PC-9 (cell line): Measurements from ENCODE around the gene CA6. TPM values are rescaled to one million over a fixed set of nuclear protein-coding genes. Genes with fewer than 3 reads are reported as not detected.

Source experiments
- BruUV-seq: library from RNA; stranded (reverse); fragments of 400-500 nt; replicated peaks from 2 replicates; lab custom pipeline; 2021; lab: Mats Ljungman, UMichigan
- CTCF ChIA-PET: fragments of 300-600 bp; sonication (Branson Sonifier 250); formaldehyde crosslinking; loops from one replicate; lab custom pipeline; 2022; ENCODE audit warnings: antibody characterized with exemption; lab: Charles Lee
- POLR2A ChIA-PET: fragments of 300-600 bp; sonication (Branson Sonifier 250); formaldehyde crosslinking; loops from one replicate; lab custom pipeline; 2022; ENCODE audit warnings: antibody characterized with exemption; ENCODE audit not compliant: unreplicated experiment; lab: Charles Lee
- DNase-seq, 2 experiments: peaks; one replicate each; pipeline versions ENCODE4 v3.0.0 to v3.0.0-alpha.2; 2015 to 2022; ENCODE audit warnings: mixed read lengths in 1 of 2
- H2AFZ ChIP-seq: fragments of 200-600 bp; sonication (generic); 2 replicates; pipeline ENCODE4 v1.8.1; 2017; ENCODE audit warnings: antibody characterized with exemption
- H3F3A ChIP-seq: fragments of 200-600 bp; sonication (generic); 2 replicates; pipeline ENCODE4 v1.8.1; 2017; ENCODE audit warnings: antibody characterized with exemption, mild to moderate bottlenecking, low read depth; ENCODE audit not compliant: insufficient read depth
- H3K27ac ChIP-seq: fragments of 200-600 bp; sonication (generic); 2 replicates; pipeline ENCODE4 v1.6.1; 2016; ENCODE audit warnings: mixed run types
- H3K27me3 ChIP-seq: fragments of 200-600 bp; sonication (generic); 2 replicates; pipeline ENCODE4 v1.6.1; 2016; ENCODE audit warnings: low read depth, mixed run types; ENCODE audit not compliant: insufficient read depth
- H3K36me3 ChIP-seq: fragments of 200-600 bp; sonication (generic); 2 replicates; pipeline ENCODE4 v1.6.1; 2016; ENCODE audit warnings: low read depth, mixed run types
- H3K4me1 ChIP-seq: fragments of 200-600 bp; sonication (generic); replicated peaks from 2 replicates; pipeline ENCODE4 v1.6.1; 2016; ENCODE audit warnings: mixed run types; ENCODE audit not compliant: insufficient read depth
- H3K4me2 ChIP-seq: fragments of 200-600 bp; sonication (generic); 2 replicates; pipeline ENCODE4 v1.6.1; 2017; ENCODE audit warnings: mixed run types
- H3K4me3 ChIP-seq: fragments of 200-600 bp; sonication (generic); 2 replicates; pipeline ENCODE4 v1.6.1; 2016; ENCODE audit warnings: mixed run types
- H3K79me2 ChIP-seq: fragments of 200-600 bp; sonication (generic); 2 replicates; pipeline ENCODE4 v1.6.1; 2017; ENCODE audit warnings: low read depth, mixed run types
- H3K9me2 ChIP-seq: fragments of 200-600 bp; sonication (generic); 2 replicates; pipeline ENCODE4 v1.8.1; 2017; ENCODE audit warnings: mild to moderate bottlenecking; ENCODE audit not compliant: insufficient read depth
- H3K9me3 ChIP-seq: fragments of 200-600 bp; sonication (generic); 2 replicates; pipeline ENCODE4 v1.8.1; 2016; ENCODE audit warnings: low read depth; ENCODE audit not compliant: insufficient read depth
- H4K20me1 ChIP-seq: fragments of 200-600 bp; sonication (generic); 2 replicates; pipeline ENCODE4 v1.8.1; 2017; ENCODE audit not compliant: insufficient read depth
- CTCF ChIP-seq: fragments of 200-600 bp; sonication (generic); conservative IDR thresholded peaks from 2 replicates; pipeline ENCODE4 v1.6.1; 2017; ENCODE audit warnings: mixed run types, antibody characterized with exemption, mild to moderate bottlenecking, moderate library complexity
- EZH2 ChIP-seq: fragments of 200-600 bp; sonication (generic); IDR thresholded peaks from 2 replicates; pipeline ENCODE4 v1.8.0; 2017; ENCODE audit warnings: antibody characterized with exemption, low read depth
- intact Hi-C: fragments of 100-400 bp; cut with micrococcal nuclease; formaldehyde crosslinking; loops from one replicate; pipeline ENCODE4 v1.10.0; 2022; ENCODE audit not compliant: unreplicated experiment
- total RNA-seq: library from RNA; stranded (reverse); gene quantifications from 2 replicates; pipeline ENCODE4 v1.2.3, GENCODE V29; 2021

Gene CA6
- total RNA-seq, 1 experiment from 2014 or later, result not detected

- no peaks in the 10 kb centered on the region for H4K20me1 ChIP-seq
- H3K4me1 ChIP-seq, result no peaks in the 10 kb centered on the region
- H2AFZ ChIP-seq, result no peak overlapping the region
- intact Hi-C loops, result no loop called here
- BruUV-seq, result no TSS peak
- no peak overlapping the region for H3K27ac ChIP-seq
- no peak overlapping the region for H3K4me3 ChIP-seq
- no peaks in the 10 kb centered on the region for H3K36me3 ChIP-seq
- ChIA-PET CTCF (no interaction called here), POLR2A (no interaction called here)
- no peaks in the 10 kb centered on the region for H3K79me2 ChIP-seq
- DNase-seq, result no peak
- no peak overlapping the region for H3K4me2 ChIP-seq
- H3K9me3 ChIP-seq, result no peaks in the 10 kb centered on the region
- H3F3A ChIP-seq, result no peaks in the 10 kb centered on the region
- no peaks in the 10 kb centered on the region for H3K27me3 ChIP-seq
- no peaks in the 10 kb centered on the region for H3K9me2 ChIP-seq
- TF ChIP-seq EZH2, result no peak
- no peak for TF ChIP-seq CTCF
Observed at GRCh38 chr1:8976338-8976737, 30.7 kb downstream of the CA6 start.

GRCh38 chr1:8976896-8977450 lies 31.3 kb downstream of the CA6 start:
- intact Hi-C loops, result no loop called here
- Histone ChIP-seq H3K79me2 (no peaks in the 10 kb centered on the region), H3K4me1 (no peaks in the 10 kb centered on the region), H3K4me2 (no peak overlapping the region), H3K27me3 (no peaks in the 10 kb centered on the region), H3F3A (no peaks in the 10 kb centered on the region), H4K20me1 (no peaks in the 10 kb centered on the region), H2AFZ (no peak overlapping the region), H3K4me3 (no peak overlapping the region), H3K36me3 (no peaks in the 10 kb centered on the region), H3K9me2 (no peaks in the 10 kb centered on the region), H3K9me3 (no peaks in the 10 kb centered on the region), H3K27ac (no peak overlapping the region)
- no peak for DNase-seq
- no peak for TF ChIP-seq EZH2
- CTCF ChIA-PET, result no interaction called here
- POLR2A ChIA-PET, result no interaction called here
- no TSS peak for BruUV-seq

DNA sequence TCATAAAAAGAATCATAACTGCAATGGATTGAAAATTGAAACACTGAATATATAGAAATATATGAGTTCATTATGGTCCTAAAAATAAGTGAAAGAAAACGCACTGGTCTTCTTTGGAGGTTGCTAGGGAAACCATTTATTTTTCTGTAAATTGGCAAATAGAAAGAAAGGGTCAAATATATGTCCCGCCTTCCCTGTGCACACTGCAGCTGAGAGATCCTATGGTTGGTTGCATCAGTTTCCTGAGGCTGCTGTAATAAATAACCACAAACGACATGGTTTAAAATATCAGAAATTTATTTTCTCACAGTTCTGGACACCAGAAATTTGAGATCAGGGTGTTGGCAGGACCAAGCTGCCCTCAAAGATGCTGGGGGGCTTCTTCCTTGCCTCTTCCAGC lies 35.0 kb downstream of the CA6 start:
- BruUV-seq, result no TSS peak
- CTCF ChIA-PET, result interaction anchor here (0.6 kb wide), 2 partner anchors 43 to 703 kb away, joined by 3 read pairs; no protein-coding TSS in a partner anchor

More for the DNA sequence above, 35.0 kb downstream of the CA6 start:
- Histone ChIP-seq H3K4me1 (peaks cover 1% of the 10 kb centered on the region; the same call in 1 of the 2 replicates), H3K9me3 (no peaks in the 10 kb centered on the region), H3K27ac (no peak overlapping the region), H4K20me1 (no peaks in the 10 kb centered on the region), H3K79me2 (no peaks in the 10 kb centered on the region), H3K4me3 (no peak overlapping the region), H3F3A (peaks cover 2% of the 10 kb centered on the region; the same call in 1 of the 2 replicates), H3K9me2 (no peaks in the 10 kb centered on the region), H2AFZ (no peak overlapping the region), H3K27me3 (no peaks in the 10 kb centered on the region), H3K36me3 (no peaks in the 10 kb centered on the region), H3K4me2 (no peak overlapping the region)
- POLR2A ChIA-PET, result no interaction called here
- intact Hi-C loops, result loop anchor here (10.0 kb wide), 1 partner anchor 1016 kb away; the partner anchor contains the start of gene PARK7
- TF ChIP-seq EZH2 (no peak), CTCF (no peak)
- DNase-seq, result no peak
